Renal pelvis (tissue), 12 donors: Measurements from ENCODE around the gene PCCA. TPM values are rescaled to one million over a fixed set of nuclear protein-coding genes. Genes with fewer than 3 reads are reported as not detected.
"Not testable (repeated sequence)": the region's sequence is repeated elsewhere in the genome, so short reads cannot be mapped to it uniquely, and the experiment has no call there.

Source experiments
- DNase-seq: peaks from one replicate; pipeline ENCODE4 v3.0.0-alpha.2; 2013
- long read RNA-seq, 16 experiments: transcript quantifications; one replicate each; lab custom pipeline, GENCODE V29; 2026
- polyA plus RNA-seq, 3 donors: library from polyadenylated mRNA; unstranded; fragments of 120-200 nt; gene quantifications; one replicate each; pipeline ENCODE4 v1.2.1, GENCODE V29; 2013; ENCODE audit not compliant: insufficient read length in 3 of 3

The PCCA gene, protein sequence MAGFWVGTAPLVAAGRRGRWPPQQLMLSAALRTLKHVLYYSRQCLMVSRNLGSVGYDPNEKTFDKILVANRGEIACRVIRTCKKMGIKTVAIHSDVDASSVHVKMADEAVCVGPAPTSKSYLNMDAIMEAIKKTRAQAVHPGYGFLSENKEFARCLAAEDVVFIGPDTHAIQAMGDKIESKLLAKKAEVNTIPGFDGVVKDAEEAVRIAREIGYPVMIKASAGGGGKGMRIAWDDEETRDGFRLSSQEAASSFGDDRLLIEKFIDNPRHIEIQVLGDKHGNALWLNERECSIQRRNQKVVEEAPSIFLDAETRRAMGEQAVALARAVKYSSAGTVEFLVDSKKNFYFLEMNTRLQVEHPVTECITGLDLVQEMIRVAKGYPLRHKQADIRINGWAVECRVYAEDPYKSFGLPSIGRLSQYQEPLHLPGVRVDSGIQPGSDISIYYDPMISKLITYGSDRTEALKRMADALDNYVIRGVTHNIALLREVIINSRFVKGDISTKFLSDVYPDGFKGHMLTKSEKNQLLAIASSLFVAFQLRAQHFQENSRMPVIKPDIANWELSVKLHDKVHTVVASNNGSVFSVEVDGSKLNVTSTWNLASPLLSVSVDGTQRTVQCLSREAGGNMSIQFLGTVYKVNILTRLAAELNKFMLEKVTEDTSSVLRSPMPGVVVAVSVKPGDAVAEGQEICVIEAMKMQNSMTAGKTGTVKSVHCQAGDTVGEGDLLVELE
- 10 to 100 TPM; 49.0 to 53.6 (median 51.0) TPM for polyA plus RNA-seq
- long read RNA-seq, donor 1, transcript PCCA-202 (24 exons, 2,494 nt): major isoform, 12 of 28 reads
- long read RNA-seq, donor 1, partial matches to known transcripts: 15 of 28 reads
- long read RNA-seq, donor 1, other reads (novel, unspliced or antisense): 0 of 28 reads
- long read RNA-seq, donor 2, transcript PCCA-202 (24 exons, 2,494 nt): major isoform, 6 of 41 reads
- long read RNA-seq, donor 2, partial matches to known transcripts: 34 of 41 reads
- long read RNA-seq, donor 2, other reads (novel, unspliced or antisense): 0 of 41 reads
- long read RNA-seq, donor 3, transcript PCCA-202 (24 exons, 2,494 nt): major isoform, 5 of 22 reads
- long read RNA-seq, donor 3, partial matches to known transcripts: 16 of 22 reads
- long read RNA-seq, donor 3, other reads (novel, unspliced or antisense): 0 of 22 reads
- long read RNA-seq, donor 4, partial matches to known transcripts: 11 of 16 reads
- long read RNA-seq, donor 4, other reads (novel, unspliced or antisense): 0 of 16 reads
- long read RNA-seq, donor 5, partial matches to known transcripts: 0 of 2 reads
- long read RNA-seq, donor 5, other reads (novel, unspliced or antisense): 0 of 2 reads
- long read RNA-seq, donor 6, partial matches to known transcripts: 15 of 19 reads
- long read RNA-seq, donor 6, other reads (novel, unspliced or antisense): 0 of 19 reads
- long read RNA-seq, donor 7, transcript PCCA-202 (24 exons, 2,494 nt): major isoform, 5 of 27 reads
- long read RNA-seq, donor 7, partial matches to known transcripts: 21 of 27 reads
- long read RNA-seq, donor 7, other reads (novel, unspliced or antisense): 0 of 27 reads
- long read RNA-seq, donor 8, partial matches to known transcripts: 0 of 4 reads
- long read RNA-seq, donor 8, other reads (novel, unspliced or antisense): 0 of 4 reads
- long read RNA-seq, donor 9, transcript PCCA-202 (24 exons, 2,494 nt): major isoform, 6 of 26 reads
- long read RNA-seq, donor 9, partial matches to known transcripts: 18 of 26 reads
- long read RNA-seq, donor 9, other reads (novel, unspliced or antisense): 0 of 26 reads
- long read RNA-seq, donor 10, partial matches to known transcripts: 9 of 12 reads
- long read RNA-seq, donor 10, other reads (novel, unspliced or antisense): 0 of 12 reads
- long read RNA-seq, donor 11, partial matches to known transcripts: 12 of 14 reads
- long read RNA-seq, donor 11, other reads (novel, unspliced or antisense): 0 of 14 reads
- long read RNA-seq, donor 12, transcript PCCA-202 (24 exons, 2,494 nt): major isoform, 10 of 101 reads
- long read RNA-seq, donor 12, partial matches to known transcripts: 90 of 101 reads
- long read RNA-seq, donor 12, other reads (novel, unspliced or antisense): 0 of 101 reads
- long read RNA-seq, donor 13, partial matches to known transcripts: 7 of 7 reads
- long read RNA-seq, donor 13, other reads (novel, unspliced or antisense): 0 of 7 reads
- long read RNA-seq, donor 14: 0 reads
- long read RNA-seq, donor 15: 0 reads
- long read RNA-seq, donor 16, partial matches to known transcripts: 43 of 47 reads
- long read RNA-seq, donor 16, other reads (novel, unspliced or antisense): 0 of 47 reads

DNA sequence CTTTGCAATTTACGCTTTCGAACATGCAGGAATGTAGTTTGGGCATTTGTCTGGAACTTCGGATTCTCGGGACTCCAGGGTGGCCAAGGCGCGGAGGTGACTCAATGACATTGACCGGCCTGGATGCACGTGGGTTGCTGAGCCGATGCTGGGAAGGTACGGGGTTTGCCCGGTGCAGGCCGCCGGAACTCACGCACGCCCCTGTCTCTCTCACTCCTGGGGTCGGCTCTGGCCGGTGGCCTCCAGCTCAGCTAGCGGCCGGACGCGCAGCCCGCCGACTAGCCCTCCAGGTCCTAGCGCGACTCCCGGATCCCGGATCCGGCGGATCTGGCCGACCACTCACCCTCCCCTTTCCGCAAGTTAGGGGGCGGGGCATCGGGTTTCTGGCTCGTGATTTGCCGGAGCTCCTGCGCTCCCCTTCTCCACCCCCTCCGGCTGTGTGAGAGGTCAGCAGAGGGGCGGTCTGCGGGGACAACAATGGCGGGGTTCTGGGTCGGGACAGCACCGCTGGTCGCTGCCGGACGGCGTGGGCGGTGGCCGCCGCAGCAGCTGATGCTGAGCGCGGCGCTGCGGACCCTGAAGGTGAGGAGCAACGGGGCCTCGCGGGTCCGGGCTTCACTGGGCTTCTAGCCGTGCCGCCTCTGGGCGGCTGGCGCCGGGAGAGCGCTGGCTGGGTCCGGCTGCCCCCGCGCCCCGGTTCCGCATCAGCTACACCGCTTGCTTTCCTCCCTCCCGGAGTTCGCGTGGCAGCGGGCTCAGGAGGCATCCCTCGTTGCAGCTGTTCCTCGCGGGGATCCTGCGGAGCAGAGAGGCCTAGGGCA, at the start of gene PCCA:
TSS of gene PCCA (plus strand) at position 450 of the 821 bp plus-strand sequence. CDS start at position 478, 28 bp downstream.
- peak; percentile 96 for DNase-seq

DNA sequence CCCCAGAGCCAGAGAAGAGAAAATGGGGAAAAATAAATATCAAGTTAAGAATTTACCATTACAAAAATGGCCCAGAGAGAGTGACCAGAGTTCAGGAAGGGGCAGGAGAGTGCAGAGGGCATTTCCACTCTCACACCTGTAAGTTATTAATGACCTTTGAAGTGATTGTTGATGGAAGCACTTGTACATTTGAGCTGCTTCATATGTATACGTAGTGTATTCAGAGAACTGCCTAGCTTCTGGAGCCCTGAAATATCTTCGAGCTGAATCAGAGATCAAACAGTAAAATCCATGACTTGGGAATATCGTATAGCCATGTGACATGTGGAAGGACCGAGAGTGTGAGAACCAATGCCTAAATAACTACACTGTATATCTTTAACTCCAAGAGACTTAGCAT, 49.2 kb upstream of the PCCA start:
- DNase-seq: no peak

GRCh38 chr13:100040196-100040595, 48.7 kb upstream of the PCCA start:
- no peak for DNase-seq

DNA sequence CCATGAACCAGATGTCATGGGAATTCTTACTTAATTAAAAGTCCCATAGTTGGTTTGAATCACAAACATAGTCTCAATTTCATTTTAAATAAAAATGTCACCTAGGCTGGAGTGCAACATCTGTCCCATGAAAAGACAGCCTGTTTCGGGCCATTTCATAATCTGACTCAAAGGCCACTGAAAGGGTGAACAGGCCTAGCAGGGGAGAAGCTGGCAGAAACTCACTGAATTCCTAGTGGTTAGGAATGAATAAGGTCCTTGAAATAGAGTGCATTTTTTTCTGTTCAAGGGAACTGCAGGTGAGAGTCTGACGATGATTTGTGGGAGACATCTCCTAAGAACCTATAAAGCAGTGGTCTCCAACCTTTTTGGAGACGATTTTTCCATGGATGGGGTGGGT, 44.0 kb upstream of the PCCA start:
- no peak for DNase-seq

DNA sequence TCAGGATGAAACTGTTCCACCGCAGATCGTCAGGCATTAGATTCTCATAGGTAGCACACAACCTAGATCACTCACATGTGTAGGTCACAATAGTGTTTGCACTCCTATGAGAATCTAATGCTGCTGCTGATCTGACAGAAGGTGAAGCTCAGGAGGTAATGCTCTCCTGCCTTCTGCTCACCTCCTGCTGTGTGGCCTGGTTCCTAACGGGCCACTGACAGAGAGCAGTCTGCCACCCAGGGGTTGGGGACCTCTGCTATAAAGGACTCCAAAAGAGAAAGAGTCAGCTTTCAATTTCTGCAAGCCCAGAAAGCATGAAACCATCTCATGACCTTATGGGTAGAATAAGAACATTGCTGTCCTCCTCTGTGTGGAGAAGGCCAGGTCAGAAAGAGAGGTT, 43.5 kb upstream of the PCCA start:
- no peak for DNase-seq

- DNase-seq: no peak
Observed at GRCh38 chr13:100051070-100051469, 37.8 kb upstream of the PCCA start.

DNA sequence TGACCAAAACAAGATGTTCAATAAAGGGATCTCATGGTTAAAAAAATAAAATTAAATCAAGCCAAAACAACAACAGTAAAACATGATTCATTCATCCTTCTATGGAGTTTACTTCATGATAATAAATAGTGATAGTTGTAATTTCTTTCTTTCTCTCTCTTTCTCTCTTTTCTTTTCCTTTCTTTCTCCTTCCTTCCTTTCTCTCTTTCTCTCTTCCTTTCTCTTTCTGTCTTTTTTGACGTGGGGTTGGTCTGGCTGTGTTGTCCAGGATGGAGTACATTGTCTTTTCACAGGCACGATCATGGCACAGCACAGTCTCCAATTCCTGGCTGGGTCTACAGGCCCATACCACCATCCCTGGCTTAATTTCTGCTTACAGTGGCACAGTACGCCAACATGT, 29.1 kb upstream of the PCCA start:
- DNase-seq: no peak

DNA sequence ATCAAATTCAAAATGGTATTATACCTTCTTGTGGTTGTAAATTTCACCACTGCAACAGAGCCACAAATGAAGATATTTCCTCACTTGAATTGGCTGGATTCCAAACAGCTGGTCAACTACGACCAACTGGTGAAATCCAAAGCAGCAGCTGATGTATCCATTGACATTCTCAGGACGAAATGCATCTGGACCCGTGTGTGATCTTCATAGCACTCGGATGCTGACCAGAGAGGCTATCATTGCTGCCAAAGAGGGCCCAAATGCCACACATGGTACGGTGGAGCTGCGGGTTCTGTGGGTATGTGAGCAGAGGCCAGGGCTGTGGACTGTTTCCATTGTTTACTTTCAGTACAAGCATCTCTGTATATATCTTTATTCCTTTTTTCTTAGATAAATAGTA, 25.6 kb upstream of the PCCA start:
- DNase-seq: no peak

DNA sequence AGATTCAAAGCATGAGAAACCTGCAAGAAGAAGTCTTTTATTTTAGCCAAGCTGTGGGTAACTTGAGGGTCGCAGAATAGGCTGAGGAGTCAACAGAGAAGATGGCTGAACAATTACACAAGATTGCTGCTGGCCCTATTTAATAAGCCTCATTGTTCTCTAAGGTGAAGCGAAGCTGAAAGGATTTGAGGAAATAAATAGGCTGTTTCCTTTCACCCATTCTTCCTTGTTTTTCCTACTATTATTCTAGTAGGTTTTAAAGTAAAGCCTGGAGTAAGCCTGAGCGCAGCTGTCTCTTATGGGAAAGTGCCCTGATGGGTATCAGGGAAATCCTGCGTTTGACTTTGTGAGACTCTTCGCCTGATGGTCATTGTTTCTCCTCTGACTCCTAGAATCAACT, 25.0 kb upstream of the PCCA start:
- DNase-seq: no peak

GRCh38 chr13:100068133-100068931, 20.6 kb upstream of the PCCA start:
- DNase-seq: no peak

DNA sequence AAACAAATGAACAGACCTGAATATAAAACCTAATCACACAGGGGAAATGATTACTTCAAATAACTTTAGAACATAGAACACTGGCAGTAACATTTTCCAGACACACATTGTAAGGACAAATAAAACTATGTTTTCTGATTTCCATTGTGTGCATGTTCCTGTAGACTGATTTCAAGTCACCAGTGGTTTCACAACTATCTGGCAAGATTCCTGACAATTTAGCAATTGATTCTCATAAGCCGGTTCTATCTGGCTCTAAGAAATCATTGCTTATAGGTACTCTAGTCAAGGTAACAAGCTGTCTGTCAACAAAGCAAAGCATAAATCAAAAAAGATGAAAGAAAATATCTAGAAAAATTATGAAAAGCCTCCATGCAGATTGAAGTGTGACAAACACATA, 19.6 kb upstream of the PCCA start:
- DNase-seq: no peak

DNA sequence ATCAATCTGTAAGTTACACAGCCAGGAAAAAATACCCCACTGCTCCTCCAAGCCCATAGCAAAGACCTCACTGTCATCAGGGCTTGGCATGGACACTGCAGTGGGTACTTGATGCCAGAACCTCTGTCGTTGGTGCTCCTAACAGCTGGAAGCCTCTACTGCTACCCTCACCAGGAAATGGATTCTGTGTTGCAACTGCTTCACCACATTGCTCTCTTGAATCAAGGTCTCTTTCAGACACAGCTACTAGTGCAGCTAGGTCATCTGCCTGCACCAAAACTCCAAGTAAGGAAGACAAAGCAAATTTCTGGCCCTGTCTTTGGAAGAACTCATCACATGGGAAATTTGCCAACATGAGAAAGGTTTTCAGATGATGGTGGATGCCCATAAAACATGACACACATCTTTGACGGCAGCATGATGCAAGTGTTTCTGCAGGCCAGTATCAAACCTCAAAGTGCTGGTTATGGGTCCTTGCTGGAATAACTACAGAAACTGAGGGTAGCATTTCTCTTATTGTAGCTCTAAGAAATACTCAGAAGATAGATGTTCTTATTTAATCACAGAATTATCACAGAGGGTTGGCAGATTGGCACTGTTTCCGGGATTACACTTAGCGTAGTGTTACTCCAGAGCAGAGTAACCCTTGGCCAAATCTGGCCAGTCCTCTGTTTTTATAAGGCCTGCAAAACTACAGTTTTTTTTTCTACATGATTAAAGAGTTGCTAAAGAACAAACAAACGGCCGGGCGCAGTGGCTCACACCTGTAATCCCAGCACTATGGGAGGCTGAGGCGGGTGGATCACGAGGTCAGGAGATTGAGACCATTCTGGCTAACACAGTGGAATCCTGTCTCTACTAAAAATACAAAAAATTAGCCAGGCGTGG, 12.9 kb upstream of the PCCA start:
- DNase-seq: no peak

DNA sequence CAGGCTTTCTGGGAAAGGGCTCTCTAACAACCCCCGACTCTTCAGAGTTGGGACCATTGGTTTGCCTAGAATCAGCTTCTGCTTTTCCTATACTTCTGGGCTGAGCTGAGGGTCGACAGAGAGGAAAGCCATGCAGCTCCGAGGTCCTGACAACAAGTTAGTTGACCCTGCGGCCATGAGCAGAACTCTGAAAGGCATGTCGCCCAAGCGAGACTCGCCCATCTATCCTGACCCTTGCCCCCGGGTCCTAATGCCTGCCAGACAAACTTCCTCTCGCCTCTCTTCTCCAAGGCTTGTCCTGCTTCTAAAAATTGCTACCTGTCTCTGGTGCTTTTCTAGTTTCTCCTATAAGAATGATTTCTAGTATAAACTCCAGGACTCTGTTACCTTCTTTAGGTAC, 9.9 kb upstream of the PCCA start:
- DNase-seq: not testable (repeated sequence)

GRCh38 chr13:100083401-100083800, 5.5 kb upstream of the PCCA start:
- not testable (repeated sequence) for DNase-seq

GRCh38 chr13:100088273-100088643, 635 bp upstream of the PCCA start:
- DNase-seq: no peak

DNA sequence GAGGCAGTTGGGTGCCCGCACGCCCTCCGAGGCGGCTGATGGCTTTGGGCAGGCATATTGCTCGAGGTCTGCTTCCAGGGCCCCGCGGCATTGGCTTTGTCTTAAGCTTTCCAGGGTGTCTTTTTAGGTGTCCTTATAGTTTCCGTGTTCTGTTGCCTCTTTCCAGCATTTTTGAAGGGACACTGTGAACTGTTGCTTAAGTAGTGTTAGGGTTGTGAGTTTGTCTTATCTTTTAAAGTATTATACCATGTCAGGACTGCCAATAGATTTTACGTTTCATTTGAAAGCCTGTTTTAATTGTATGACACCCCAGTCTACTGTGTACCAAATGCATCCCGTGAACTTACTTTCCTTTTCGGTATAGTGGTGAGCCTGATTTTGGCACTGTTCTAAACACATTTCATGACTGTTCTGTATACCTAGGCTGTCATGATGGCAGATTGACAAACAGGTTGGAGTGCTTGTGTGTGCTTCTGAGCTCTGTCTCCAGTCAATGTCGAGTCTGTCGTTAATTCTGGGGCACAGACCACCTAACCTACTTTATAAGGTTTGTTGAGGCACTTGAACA, 656 bp downstream of the PCCA start:
- peak; percentile 7 for DNase-seq

DNA sequence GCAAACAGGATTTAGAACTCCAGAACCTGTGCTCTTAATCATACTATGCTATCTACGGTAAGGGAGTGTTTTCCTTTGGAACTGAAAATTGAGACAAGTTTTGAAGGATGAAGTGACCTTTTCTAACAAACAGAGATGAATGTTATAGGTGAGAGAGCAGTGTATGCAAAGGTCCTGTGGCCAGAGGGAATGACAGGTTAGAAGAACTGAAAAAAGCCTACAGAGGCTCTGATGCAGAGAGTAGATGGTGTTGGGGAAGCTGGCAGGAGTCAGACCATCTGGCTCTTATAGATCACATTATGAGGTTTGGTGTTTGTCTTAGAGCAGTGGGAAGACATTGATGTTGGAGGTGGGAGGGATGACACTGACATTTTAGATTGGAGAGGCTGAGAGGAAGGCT, 2.0 kb downstream of the PCCA start:
- no peak for DNase-seq
